ENCODE data around the gene ZC3HAV1L.

DNA sequence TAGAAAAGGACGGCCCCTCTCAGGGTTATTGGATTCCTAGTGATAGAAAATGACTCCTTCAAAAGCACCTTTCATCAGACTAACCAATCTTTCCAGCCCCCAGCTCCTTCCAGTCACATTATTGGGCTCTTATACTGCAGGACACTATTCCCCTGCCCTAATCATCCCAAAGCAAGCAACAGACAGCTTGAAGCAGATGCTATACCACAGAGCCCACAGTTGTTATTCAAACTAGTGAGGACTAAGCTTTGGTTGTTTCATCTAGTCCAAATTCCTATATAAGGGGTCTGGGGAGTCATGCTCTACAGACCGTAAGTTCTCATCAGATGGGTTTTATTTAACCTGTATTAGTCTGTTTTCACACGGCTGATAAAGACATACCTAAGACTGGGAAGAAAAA is 24.5 kb downstream of the ZC3HAV1L start:
- no peak for TF ChIP-seq EZH2 (IDR thresholded peaks at IDR 0.05; ENCODE audit: borderline replicate concordance)
- TF ChIP-seq, protein P1, sequence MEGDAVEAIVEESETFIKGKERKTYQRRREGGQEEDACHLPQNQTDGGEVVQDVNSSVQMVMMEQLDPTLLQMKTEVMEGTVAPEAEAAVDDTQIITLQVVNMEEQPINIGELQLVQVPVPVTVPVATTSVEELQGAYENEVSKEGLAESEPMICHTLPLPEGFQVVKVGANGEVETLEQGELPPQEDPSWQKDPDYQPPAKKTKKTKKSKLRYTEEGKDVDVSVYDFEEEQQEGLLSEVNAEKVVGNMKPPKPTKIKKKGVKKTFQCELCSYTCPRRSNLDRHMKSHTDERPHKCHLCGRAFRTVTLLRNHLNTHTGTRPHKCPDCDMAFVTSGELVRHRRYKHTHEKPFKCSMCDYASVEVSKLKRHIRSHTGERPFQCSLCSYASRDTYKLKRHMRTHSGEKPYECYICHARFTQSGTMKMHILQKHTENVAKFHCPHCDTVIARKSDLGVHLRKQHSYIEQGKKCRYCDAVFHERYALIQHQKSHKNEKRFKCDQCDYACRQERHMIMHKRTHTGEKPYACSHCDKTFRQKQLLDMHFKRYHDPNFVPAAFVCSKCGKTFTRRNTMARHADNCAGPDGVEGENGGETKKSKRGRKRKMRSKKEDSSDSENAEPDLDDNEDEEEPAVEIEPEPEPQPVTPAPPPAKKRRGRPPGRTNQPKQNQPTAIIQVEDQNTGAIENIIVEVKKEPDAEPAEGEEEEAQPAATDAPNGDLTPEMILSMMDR (IDR thresholded peaks at IDR 0.05; ENCODE audit: poor library complexity): no peak
